AG04450 (cell line): ENCODE measurements around the gene TBPL2. TPM values are rescaled to one million over a fixed set of nuclear protein-coding genes. Genes with fewer than 3 reads are reported as not detected.
A peak's percentile ranks its signal among the peaks of the same experiment; 100 is the strongest.

ENCODE experiments used
- CTCF ChIA-PET: fragments of 300-600, 350-600 bp; formaldehyde crosslinking; extraction: SDS; loops from one replicate; lab custom pipeline; 2022; ENCODE audit warnings: antibody characterized with exemption, inconsistent platforms; lab: Charles Lee
- POLR2A ChIA-PET: fragments of 350-600 bp; formaldehyde crosslinking; extraction: SDS; loops from one replicate; lab custom pipeline; 2021; ENCODE audit warnings: antibody characterized with exemption, inconsistent platforms; lab: Yijun Ruan, JAX
- DNase-seq: peaks from one replicate; pipeline ENCODE4 v3.0.0-alpha.2; 2011; ENCODE audit warnings: low read depth, low spot score
- H3K27ac ChIP-seq: one replicate; pipeline ENCODE4 v1.5.1; 2012; ENCODE audit warnings: low read depth, low read length, control low read depth
- H3K27me3 ChIP-seq: one replicate; pipeline ENCODE4 v1.6.0; 2012; ENCODE audit warnings: low read length; ENCODE audit not compliant: control insufficient read depth, insufficient read depth
- H3K4me3 ChIP-seq: 2 replicates; pipeline ENCODE4 v1.5.1; 2011; ENCODE audit warnings: mild to moderate bottlenecking, low read depth, low read length, control low read depth
- H3K9me3 ChIP-seq: 2 replicates; pipeline ENCODE4 v1.5.1; 2012; ENCODE audit warnings: low read length; ENCODE audit not compliant: control insufficient read depth, insufficient read depth
- polyA plus RNA-seq: library from polyadenylated mRNA; depleted of rRNA; stranded (reverse); fragments of >200 nt; gene quantifications from 2 replicates; pipeline ENCODE4 v1.2.3, GENCODE V29; 2011; rRNA removed
- small RNA-seq: library from RNA; depleted of rRNA; stranded (forward); fragments of <200 nt; gene quantifications from one replicate; pipeline ENCODE3, GENCODE V24; 2012; ENCODE audit warnings: low read depth; ENCODE audit not compliant: insufficient read length
- TF ChIP-seq, protein P1 (sequence below): IDR thresholded peaks from 2 replicates; pipeline ENCODE4 v1.5.1; 2011; ENCODE audit warnings: low read depth, low read length, control low read depth, inconsistent platforms

Gene TBPL2
- polyA plus RNA-seq, 1 experiment = not detected

DNA sequence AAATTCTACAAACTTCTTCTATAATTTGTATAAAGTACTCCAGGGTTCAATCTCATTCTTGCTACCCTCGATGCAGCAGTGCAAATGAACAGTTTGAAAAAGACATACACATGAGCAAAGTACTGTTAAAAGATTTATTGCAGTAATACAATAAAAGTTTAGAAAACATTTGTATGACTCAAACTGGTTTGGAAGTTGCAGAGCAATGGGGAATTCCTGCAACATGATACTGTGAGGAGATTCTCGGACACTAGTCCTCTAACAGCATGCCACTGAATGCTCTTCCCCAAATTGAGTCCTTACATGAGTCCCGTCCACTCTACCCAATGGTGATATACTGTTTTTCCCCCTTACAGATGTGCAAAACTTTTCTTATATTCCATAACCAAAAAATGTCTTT is 74.1 kb downstream of the TBPL2 start:
- peak; percentile 43 for DNase-seq
- peak overlapping the region; percentile 71 for H3K27ac ChIP-seq
- H3K4me3 ChIP-seq = no peak overlapping the region
- H3K9me3 ChIP-seq = no peaks in the 10 kb centered on the region
- CTCF ChIA-PET = interaction anchor here (1.0 kb wide), 1 partner anchor 12 kb away, joined by 3 read pairs; no protein-coding TSS in a partner anchor
- no peaks in the 10 kb centered on the region for H3K27me3 ChIP-seq
- POLR2A ChIA-PET = interaction anchor here (1.5 kb wide), 1 partner anchor 17 kb away, joined by 4 read pairs; no protein-coding TSS in a partner anchor
- TF ChIP-seq, protein P1, sequence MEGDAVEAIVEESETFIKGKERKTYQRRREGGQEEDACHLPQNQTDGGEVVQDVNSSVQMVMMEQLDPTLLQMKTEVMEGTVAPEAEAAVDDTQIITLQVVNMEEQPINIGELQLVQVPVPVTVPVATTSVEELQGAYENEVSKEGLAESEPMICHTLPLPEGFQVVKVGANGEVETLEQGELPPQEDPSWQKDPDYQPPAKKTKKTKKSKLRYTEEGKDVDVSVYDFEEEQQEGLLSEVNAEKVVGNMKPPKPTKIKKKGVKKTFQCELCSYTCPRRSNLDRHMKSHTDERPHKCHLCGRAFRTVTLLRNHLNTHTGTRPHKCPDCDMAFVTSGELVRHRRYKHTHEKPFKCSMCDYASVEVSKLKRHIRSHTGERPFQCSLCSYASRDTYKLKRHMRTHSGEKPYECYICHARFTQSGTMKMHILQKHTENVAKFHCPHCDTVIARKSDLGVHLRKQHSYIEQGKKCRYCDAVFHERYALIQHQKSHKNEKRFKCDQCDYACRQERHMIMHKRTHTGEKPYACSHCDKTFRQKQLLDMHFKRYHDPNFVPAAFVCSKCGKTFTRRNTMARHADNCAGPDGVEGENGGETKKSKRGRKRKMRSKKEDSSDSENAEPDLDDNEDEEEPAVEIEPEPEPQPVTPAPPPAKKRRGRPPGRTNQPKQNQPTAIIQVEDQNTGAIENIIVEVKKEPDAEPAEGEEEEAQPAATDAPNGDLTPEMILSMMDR = no peak

Small RNA genes within 50 kb of the gene (small RNA-seq; reads per million reads assigned to genes)
- gene AL356801.1 = not detected

Other genes with a start within 250 kb of the TBPL2 start
- 9.0 and 16.4 TPM in 2 replicates for gene DLGAP5, start 249.0 kb downstream of the TBPL2 start, polyA plus RNA-seq
- gene FBXO34, start 169.2 kb downstream of the TBPL2 start, polyA plus RNA-seq = 26.8 and 30.9 TPM in 2 replicates
- gene ATG14, start 28.8 kb downstream of the TBPL2 start, polyA plus RNA-seq = 12.2 and 14.9 TPM in 2 replicates
- 69.7 and 129 TPM in 2 replicates for gene KTN1, start 139.6 kb upstream of the TBPL2 start, polyA plus RNA-seq